K562 (cell line): Measurements from ENCODE around the gene CASP1. TPM values are rescaled to one million over a fixed set of nuclear protein-coding genes. Genes with fewer than 3 reads are reported as not detected.
A peak's percentile ranks its signal among the peaks of the same experiment; 100 is the strongest.

ENCODE experiments used
- ATAC-seq: fragments of 200-7000 bp; cut with Tn5 transposase; 3 replicates; pipeline ENCODE4 v1.9.1; 2020; ENCODE audit warnings: moderate library complexity
- Bru-seq: library from RNA; stranded (reverse); fragments of 400-500 nt; gene quantifications from one replicate; lab custom pipeline; 2021; lab: Mats Ljungman, UMichigan
- BruChase-seq, 2 experiments: library from RNA; stranded (reverse); fragments of 400-500 nt; gene quantifications; one replicate each; lab custom pipeline; 2021; lab: Mats Ljungman, UMichigan
- BruUV-seq: library from RNA; stranded (reverse); fragments of 400-500 nt; replicated peaks from 2 replicates; lab custom pipeline; 2021; lab: Mats Ljungman, UMichigan
- CTCF ChIA-PET: fragments of 300-600 bp; formaldehyde crosslinking; extraction: SDS; loops from one replicate; lab custom pipeline; 2021; ENCODE audit warnings: low intra/inter-chr PET ratio; lab: Yijun Ruan, JAX
- POLR2A ChIA-PET: fragments of 300-600, 350-650 bp; sonication (Branson Sonifier 250); formaldehyde crosslinking; extraction: SDS; loops from one replicate; lab custom pipeline; 2021; ENCODE audit warnings: antibody characterized with exemption, inconsistent platforms; lab: Yijun Ruan, JAX
- DNase-seq, 4 experiments: peaks; one replicate each; pipeline versions ENCODE4 v3.0.0 to v3.0.0-alpha.2; 2011 to 2018; ENCODE audit warnings: low spot score in 3 of 4, mixed read lengths in 3 of 4; ENCODE audit errors: extremely low read depth in 1 of 4
- FAIRE-seq: peaks from 2 replicates; lab custom pipeline; 2011; peaks lifted over from hg19 to GRCh38; lab: Jason Lieb, UNC
- H2AFZ ChIP-seq: 2 replicates; pipeline ENCODE4 v1.6.0; 2011; ENCODE audit warnings: low read depth, low read length, control low read depth, inconsistent platforms
- H3K27ac ChIP-seq: fragments of 200-600 bp; 3 replicates; pipeline ENCODE4 v1.8.0; 2011; ENCODE audit warnings: low read depth, mild to moderate bottlenecking, control low read depth, inconsistent platforms, low read length, moderate library complexity, mixed read lengths; ENCODE audit errors: extremely low read depth
- H3K27me3 ChIP-seq, 2 experiments: fragments of 300-600 bp in 1 of 2; 2 replicates in 1 of 2; 3 replicates in 1 of 2; pipeline versions ENCODE4 v1.6.0 to v1.8.0; 2011; ENCODE audit warnings: inconsistent platforms in 2 of 2, low read length in 2 of 2, mild to moderate bottlenecking in 1 of 2, mixed read lengths in 1 of 2, moderate library complexity in 1 of 2; ENCODE audit not compliant: control insufficient read depth in 2 of 2, insufficient read depth in 2 of 2
- H3K36me3 ChIP-seq: fragments of 300-600 bp; 3 replicates; pipeline ENCODE4 v1.8.0; 2011; ENCODE audit warnings: mild to moderate bottlenecking, low read length, inconsistent platforms; ENCODE audit not compliant: control insufficient read depth, insufficient read depth
- H3K4me1 ChIP-seq, 2 experiments: fragments of 200-600 bp in 1 of 2; replicated peaks in 1 of 2; 2 replicates in 1 of 2; 3 replicates in 1 of 2; pipeline versions ENCODE4 v1.5.1 to v1.8.0; 2011; ENCODE audit warnings: inconsistent platforms in 2 of 2, low read length in 2 of 2, mild to moderate bottlenecking in 1 of 2, mixed read lengths in 1 of 2, moderate library complexity in 1 of 2; ENCODE audit not compliant: control insufficient read depth in 2 of 2, insufficient read depth in 2 of 2
- H3K4me2 ChIP-seq: 2 replicates; pipeline ENCODE4 v1.6.1; 2011; ENCODE audit warnings: low read length, control low read depth, inconsistent platforms, mixed read lengths; ENCODE audit not compliant: insufficient read depth
- H3K4me3 ChIP-seq: fragments of 200-600 bp; sonication (generic), shearing (Covaris generic); 2 replicates; pipeline ENCODE4 v1.5.1; 2016; ENCODE audit warnings: control low read depth, inconsistent platforms
- H3K79me2 ChIP-seq: fragments of 200-600 bp; 3 replicates; pipeline ENCODE4 v1.8.0; 2011; ENCODE audit warnings: low read length, inconsistent platforms; ENCODE audit not compliant: control insufficient read depth, insufficient read depth
- H3K9ac ChIP-seq, 2 experiments: 2 replicates each; pipeline versions ENCODE4 v1.6.0 to v1.6.1; 2011; ENCODE audit warnings: low read depth in 2 of 2, low read length in 2 of 2, control low read depth in 1 of 2, inconsistent platforms in 1 of 2, mild to moderate bottlenecking in 1 of 2, mixed read lengths in 1 of 2; ENCODE audit not compliant: insufficient read depth in 1 of 2
- H3K9me1 ChIP-seq: one replicate; pipeline ENCODE4 v1.6.0; 2011; ENCODE audit warnings: inconsistent platforms, mild to moderate bottlenecking, low read length, moderate library complexity; ENCODE audit not compliant: control insufficient read depth, insufficient read depth
- H3K9me3 ChIP-seq: replicated peaks from 2 replicates; pipeline ENCODE4 v1.5.1; 2011; ENCODE audit warnings: low read depth, low read length, inconsistent platforms; ENCODE audit not compliant: control insufficient read depth, insufficient read depth
- H4K20me1 ChIP-seq: replicated peaks from 2 replicates; pipeline ENCODE4 v1.6.1; 2011; ENCODE audit warnings: low read length, inconsistent platforms, mixed read lengths; ENCODE audit not compliant: control insufficient read depth, insufficient read depth
- CEBPG ChIP-seq, 3 experiments: fragments of 200-800 bp in 1 of 3; sonication (Bioruptor generic) in 1 of 3; sonication (generic) in 1 of 3; formaldehyde crosslinking in 1 of 3; IDR thresholded peaks in 2 of 3; conservative IDR thresholded peaks in 1 of 3; 2 replicates each; pipeline versions ENCODE4 v1.6.1 to v1.8.0; 2016 to 2022; ENCODE audit warnings: missing compliant biosample characterization in 2 of 3, missing genetic modification characterization in 2 of 3, mild to moderate bottlenecking in 1 of 3, missing genetic modification reagents in 1 of 3
- WGBS: fragments of 100-300 bp; shearing (Covaris generic); methylation state at CpG from one replicate; pipeline ENCODE4 v1.1.6; 2016; ENCODE audit warnings: low coverage, mixed read lengths; ENCODE audit not compliant: insufficient coverage; ENCODE audit errors: missing lambda C conversion rate; 5-methylcytosine and 5-hydroxymethylcytosine counted together
- in situ Hi-C: fragments of 300-500 bp; cut with MboI; formaldehyde crosslinking; loops from 4 replicates; pipeline ENCODE4 v1.15.0; 2018; ENCODE audit warnings: inconsistent platforms, mixed read lengths
- intact Hi-C: fragments of 100-400 bp; cut with micrococcal nuclease; formaldehyde crosslinking; loops from 2 replicates; pipeline ENCODE4 v1.14.2; 2022
- long read RNA-seq, 3 experiments: library from polyadenylated mRNA in 2 of 3; library from RNA in 1 of 3; unstranded in 2 of 3; stranded (forward) in 1 of 3; transcript quantifications; one replicate each; pipeline ENCODE4 v2.0.0, GENCODE V29; 2019 to 2022
- polyA minus RNA-seq, 3 experiments: library from RNA; depleted of rRNA, polyadenylated mRNA; stranded (reverse); fragments of >200 nt; gene quantifications; 2 replicates each; pipeline ENCODE4 v1.2.3, GENCODE V29; 2011
- polyA plus RNA-seq, 8 experiments: library from polyadenylated mRNA; depleted of rRNA in 4 of 8; stranded (reverse) in 5 of 8; unstranded in 3 of 8; fragments of >200 nt; fragmentation: Nextera tagmentation in 2 of 8; fragmentation: Illumina TruSeq in 1 of 8; extraction: Ambion mirVana in 2 of 8; extraction: Trizol in 1 of 8; gene quantifications; 2 replicates each; pipeline versions ENCODE4 v1.2.1 to v1.2.3, GENCODE V29; 2011 to 2014; ENCODE audit warnings: inconsistent platforms in 1 of 8, missing spikeins in 1 of 8
- total RNA-seq, 7 experiments: library from RNA; depleted of rRNA in 6 of 7; stranded (reverse); fragments of >200 nt in 6 of 7; fragmentation: Illumina TruSeq in 2 of 7; extraction: Trizol in 2 of 7; gene quantifications; 2 replicates each; pipeline versions ENCODE4 v1.2.1 to v1.2.3, GENCODE V29; 2011 to 2021; ENCODE audit warnings: low replicate concordance in 1 of 7
- TF ChIP-seq, protein P1 (sequence below): fragments of 450-650 bp; formaldehyde crosslinking; IDR thresholded peaks from 2 replicates; pipeline ENCODE4 v1.4.0; 2022; ENCODE audit warnings: missing genetic modification characterization

CASP1 gene
- not detected in 2 replicates for total RNA-seq (2011; cell fraction: chromatin; rRNA removed; ENCODE audit: low replicate concordance)
- total RNA-seq (2011; cell fraction: nucleolus; rRNA removed), result not detected in 2 replicates
- not detected in 2 replicates for total RNA-seq (2011; cell fraction: nucleoplasm; rRNA removed)
- total RNA-seq (2014; rRNA removed) (not detected in 2 replicates), total RNA-seq (2014; rRNA removed; fragmentation: Illumina TruSeq; extraction: Trizol) (not detected in 2 replicates), total RNA-seq (2015; rRNA removed; fragmentation: Illumina TruSeq; extraction: Trizol) (not detected in 2 replicates), total RNA-seq (2021) (not detected in 2 replicates), polyA plus RNA-seq (2011; rRNA removed) (not detected in 2 replicates), polyA plus RNA-seq (2014; fragmentation: Illumina TruSeq; extraction: Trizol) (not detected in 2 replicates), polyA plus RNA-seq (2014; fragmentation: Nextera tagmentation; extraction: Ambion mirVana) (not detected), polyA plus RNA-seq (2014; rRNA removed) (not detected in 2 replicates), polyA minus RNA-seq (2011; rRNA and poly(A)+ RNA removed) (not detected in 2 replicates), Bru-seq, nascent RNA (not detected), BruChase-seq, experiment 1, labeled RNA remaining after a 2-hour chase (not detected), BruChase-seq, experiment 2, labeled RNA remaining after a 6-hour chase (not detected)
- not detected in 2 replicates for polyA plus RNA-seq (2011; cell fraction: cytosol; rRNA removed)
- polyA plus RNA-seq (2011; cell fraction: nucleus; rRNA removed), result not detected in 2 replicates
- polyA plus RNA-seq (2012), result not detected in 2 replicates
- not detected in 2 replicates for polyA minus RNA-seq (2011; cell fraction: cytosol; rRNA and poly(A)+ RNA removed)
- polyA minus RNA-seq (2011; cell fraction: nucleus; rRNA and poly(A)+ RNA removed), result not detected in 2 replicates
- long read RNA-seq, experiment 1, result 0 reads
- long read RNA-seq, experiment 2, result 0 reads
- long read RNA-seq, experiment 3, result 0 reads

GRCh38 chr11:105034813-105035620 is at the start of gene CASP1:
Gene CASP1 (minus strand): TSS chr11:105035144. CDS start chr11:105035113, 31 bp downstream.
- Histone ChIP-seq H3K9me1 (no peaks in the 10 kb centered on the region), H3K4me1 (no peaks in the 10 kb centered on the region), H3K27me3 (no peaks in the 10 kb centered on the region), H3K9ac (no peak within 1 kb of the TSS), H3K36me3 (no peaks in the 10 kb centered on the region), H3K79me2 (no peaks in the 10 kb centered on the region), H3K27ac (no peak within 1 kb of the TSS), H2AFZ (no peak within 1 kb of the TSS), H3K4me2 (no peak within 1 kb of the TSS), H4K20me1 (no peaks in the 10 kb centered on the region), H3K4me3 (no peak within 1 kb of the TSS), H3K9me3 (no peaks in the 10 kb centered on the region)
- WGBS, result 0% methylated on average over 3 of the region's 3 CpGs
- no peak for ATAC-seq
- no TSS peak for BruUV-seq
- intact Hi-C loops, result no loop called here
- TF ChIP-seq CEBPG (CRISPR knock-in tag; IDR thresholded peaks at IDR 0.05) (no peak), CEBPG (tag; conservative IDR thresholded peaks at IDR 0.05 in 1 of 2, IDR thresholded peaks at IDR 0.05 in 1 of 2) (peak in 1 of 2 experiments; percentile 35; a peak in 1 of 4 replicates)
- TF ChIP-seq, protein P1, sequence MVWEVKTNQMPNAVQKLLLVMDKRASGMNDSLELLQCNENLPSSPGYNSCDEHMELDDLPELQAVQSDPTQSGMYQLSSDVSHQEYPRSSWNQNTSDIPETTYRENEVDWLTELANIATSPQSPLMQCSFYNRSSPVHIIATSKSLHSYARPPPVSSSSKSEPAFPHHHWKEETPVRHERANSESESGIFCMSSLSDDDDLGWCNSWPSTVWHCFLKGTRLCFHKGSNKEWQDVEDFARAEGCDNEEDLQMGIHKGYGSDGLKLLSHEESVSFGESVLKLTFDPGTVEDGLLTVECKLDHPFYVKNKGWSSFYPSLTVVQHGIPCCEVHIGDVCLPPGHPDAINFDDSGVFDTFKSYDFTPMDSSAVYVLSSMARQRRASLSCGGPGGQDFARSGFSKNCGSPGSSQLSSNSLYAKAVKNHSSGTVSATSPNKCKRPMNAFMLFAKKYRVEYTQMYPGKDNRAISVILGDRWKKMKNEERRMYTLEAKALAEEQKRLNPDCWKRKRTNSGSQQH (CRISPR knock-in tag), result no peak
- FAIRE-seq, result no peak
- CTCF ChIA-PET, result no interaction called here
- DNase-seq, result no peak
- in situ Hi-C loops, result no loop called here
- POLR2A ChIA-PET, result no interaction called here
